Suprapubic skin (tissue), 4 donors: Measurements from ENCODE around the gene KIRREL1.
"Not testable (repeated sequence)": the region's sequence is repeated elsewhere in the genome, so short reads cannot be mapped to it uniquely, and the experiment has no call there.

Experiments used
- POLR2A ChIP-seq, 2 donors: fragments of 450-650 bp; IDR thresholded peaks; one replicate each; pipeline ENCODE4 v1.6.1; 2017; ENCODE audit warnings: antibody characterized with exemption in 2 of 2, mild to moderate bottlenecking in 2 of 2, moderate library complexity in 2 of 2
- POLR2AphosphoS5 ChIP-seq, 3 donors: sonication (generic); formaldehyde crosslinking; IDR thresholded peaks; one replicate each; pipeline ENCODE4 v1.6.1; 2017; ENCODE audit warnings: antibody characterized with exemption in 3 of 3
- TF ChIP-seq, protein P1 (sequence below), 2 donors: fragments of 200-600 bp in 1 of 2; fragments of 450-650 bp in 1 of 2; sonication (generic) in 1 of 2; IDR thresholded peaks; one replicate each; pipeline ENCODE4 v1.5.1; 2016 to 2019; ENCODE audit warnings: antibody characterized with exemption in 2 of 2, mild to moderate bottlenecking in 1 of 2, moderate library complexity in 1 of 2

DNA sequence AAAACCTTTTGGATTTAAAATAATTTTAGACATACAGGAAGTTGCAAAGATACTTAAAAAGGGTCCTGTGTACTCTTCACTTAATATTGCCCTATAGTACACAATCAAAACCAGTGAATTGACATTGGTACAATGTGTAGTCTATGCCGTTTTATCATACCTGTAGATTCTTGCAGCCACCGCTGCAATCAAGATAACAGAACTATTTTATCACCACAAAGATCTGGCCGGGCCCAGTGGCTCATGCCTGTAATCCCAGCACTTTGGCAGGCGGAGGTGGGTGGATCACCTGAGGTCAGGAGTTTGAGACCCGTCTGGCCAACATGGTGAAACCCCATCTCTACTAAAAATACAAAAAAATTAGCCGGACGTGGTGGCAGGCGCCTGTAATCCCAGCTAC lies 135.1 kb downstream of the KIRREL1 start:
- TF ChIP-seq POLR2A, POLR2AphosphoS5 (IDR thresholded peaks at IDR 0.05): not testable (repeated sequence)
- TF ChIP-seq, protein P1, sequence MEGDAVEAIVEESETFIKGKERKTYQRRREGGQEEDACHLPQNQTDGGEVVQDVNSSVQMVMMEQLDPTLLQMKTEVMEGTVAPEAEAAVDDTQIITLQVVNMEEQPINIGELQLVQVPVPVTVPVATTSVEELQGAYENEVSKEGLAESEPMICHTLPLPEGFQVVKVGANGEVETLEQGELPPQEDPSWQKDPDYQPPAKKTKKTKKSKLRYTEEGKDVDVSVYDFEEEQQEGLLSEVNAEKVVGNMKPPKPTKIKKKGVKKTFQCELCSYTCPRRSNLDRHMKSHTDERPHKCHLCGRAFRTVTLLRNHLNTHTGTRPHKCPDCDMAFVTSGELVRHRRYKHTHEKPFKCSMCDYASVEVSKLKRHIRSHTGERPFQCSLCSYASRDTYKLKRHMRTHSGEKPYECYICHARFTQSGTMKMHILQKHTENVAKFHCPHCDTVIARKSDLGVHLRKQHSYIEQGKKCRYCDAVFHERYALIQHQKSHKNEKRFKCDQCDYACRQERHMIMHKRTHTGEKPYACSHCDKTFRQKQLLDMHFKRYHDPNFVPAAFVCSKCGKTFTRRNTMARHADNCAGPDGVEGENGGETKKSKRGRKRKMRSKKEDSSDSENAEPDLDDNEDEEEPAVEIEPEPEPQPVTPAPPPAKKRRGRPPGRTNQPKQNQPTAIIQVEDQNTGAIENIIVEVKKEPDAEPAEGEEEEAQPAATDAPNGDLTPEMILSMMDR (IDR thresholded peaks at IDR 0.05), result not testable (repeated sequence)
